ENCODE measurements around the gene PSEN2.
"Not testable (repeated sequence)": the region's sequence is repeated elsewhere in the genome, so short reads cannot be mapped to it uniquely, and the experiment has no call there.

Gene PSEN2

GRCh38 chr1:226921504-226921903 is 51.1 kb downstream of the PSEN2 start:
- no peak for DNase-seq

GRCh38 chr1:226929260-226930111 is 59.1 kb downstream of the PSEN2 start:
- not testable (repeated sequence) for DNase-seq

GRCh38 chr1:226934483-226935237 is 64.2 kb downstream of the PSEN2 start:
- no peak for DNase-seq

GRCh38 chr1:226937940-226938725 is 67.7 kb downstream of the PSEN2 start:
- DNase-seq, result peak; percentile 68

GRCh38 chr1:226938903-226939437 is 68.6 kb downstream of the PSEN2 start:
- DNase-seq, result peak; percentile 67

- peak; percentile 63 for DNase-seq
Observed at GRCh38 chr1:226939438-226940028, 69.1 kb downstream of the PSEN2 start.

- peak; percentile 99 for DNase-seq
Observed at GRCh38 chr1:226940029-226940805, 69.8 kb downstream of the PSEN2 start, which contains the start of gene COQ8A. TSS of gene COQ8A (plus strand) at chr1:226940294. CDS start at chr1:226961386, 21,092 bp downstream.

- DNase-seq, result no peak
Observed at GRCh38 chr1:226940806-226941067, 70.3 kb downstream of the PSEN2 start.

- no peak for DNase-seq
Observed at GRCh38 chr1:226942392-226942791, 72.0 kb downstream of the PSEN2 start.

- DNase-seq, result peak; percentile 21
Observed at GRCh38 chr1:226943156-226943555, 72.7 kb downstream of the PSEN2 start.

GRCh38 chr1:226943927-226944326 is 73.5 kb downstream of the PSEN2 start:
- DNase-seq, result no peak

GRCh38 chr1:226945106-226945857 is 74.9 kb downstream of the PSEN2 start:
- no peak for DNase-seq
